K562 (cell line): Measurements from ENCODE around the gene MYMX. TPM values are rescaled to one million over a fixed set of nuclear protein-coding genes. Genes with fewer than 3 reads are reported as not detected.

Source experiments
- CBFB ChIP-seq: sonication (generic); formaldehyde crosslinking; IDR thresholded peaks from 2 replicates; pipeline ENCODE4 v1.4.0; 2020; ENCODE audit warnings: mild to moderate bottlenecking, missing genetic modification reagents
- ETV6 ChIP-seq, 3 experiments: fragments of 150-350 bp in 1 of 3; sonication (generic) in 1 of 3; formaldehyde crosslinking in 1 of 3; IDR thresholded peaks; 2 replicates each; pipeline versions ENCODE4 v1.6.1 to v1.8.0; 2014 to 2022; ENCODE audit warnings: borderline replicate concordance in 2 of 3, low read depth in 2 of 3, antibody characterized with exemption in 1 of 3, low read length in 1 of 3, mild to moderate bottlenecking in 1 of 3, missing genetic modification reagents in 1 of 3
- MBD2 ChIP-seq: sonication (generic); IDR thresholded peaks from 2 replicates; pipeline ENCODE4 v1.6.1; 2016; ENCODE audit warnings: low read depth, borderline replicate concordance
- NFYB ChIP-seq: IDR thresholded peaks from 2 replicates; pipeline ENCODE4 v1.6.1; 2011; ENCODE audit warnings: mild to moderate bottlenecking, moderate library complexity; ENCODE audit not compliant: insufficient read length; ENCODE audit errors: extremely low read depth
- NR2F6 ChIP-seq: fragments of 450-650 bp; formaldehyde crosslinking; IDR thresholded peaks from 2 replicates; pipeline ENCODE4 v1.4.0; 2020; ENCODE audit warnings: mild to moderate bottlenecking
- RBBP5 ChIP-seq: fragments of 200-600 bp; sonication (generic); IDR thresholded peaks from 2 replicates; pipeline ENCODE4 v1.6.1; 2012; ENCODE audit warnings: borderline replicate concordance, mild to moderate bottlenecking, low read length, control low read depth, inconsistent platforms; ENCODE audit not compliant: insufficient read depth, poor library complexity, severe bottlenecking
- ZNF324 ChIP-seq: fragments of 250-450 bp; sonication (Bioruptor Pico); IDR thresholded peaks from 2 replicates; pipeline ENCODE4 v1.4.0; 2020; ENCODE audit warnings: mild to moderate bottlenecking
- polyA plus RNA-seq, 8 experiments: library from polyadenylated mRNA; depleted of rRNA in 4 of 8; stranded (reverse) in 5 of 8; unstranded in 3 of 8; fragments of >200 nt; fragmentation: Nextera tagmentation in 2 of 8; fragmentation: Illumina TruSeq in 1 of 8; extraction: Ambion mirVana in 2 of 8; extraction: Trizol in 1 of 8; gene quantifications; 2 replicates each; pipeline versions ENCODE4 v1.2.1 to v1.2.3, GENCODE V29; 2011 to 2014; ENCODE audit warnings: inconsistent platforms in 1 of 8, missing spikeins in 1 of 8
- total RNA-seq, 7 experiments: library from RNA; depleted of rRNA in 6 of 7; stranded (reverse); fragments of >200 nt in 6 of 7; fragmentation: Illumina TruSeq in 2 of 7; extraction: Trizol in 2 of 7; gene quantifications; 2 replicates each; pipeline versions ENCODE4 v1.2.1 to v1.2.3, GENCODE V29; 2011 to 2021; ENCODE audit warnings: low replicate concordance in 1 of 7
- TF ChIP-seq, protein P1 (sequence below): fragments of 250-450 bp; sonication (Bioruptor Pico); IDR thresholded peaks from 2 replicates; pipeline ENCODE4 v1.5.0; 2021
- TF ChIP-seq, protein P2 (sequence below), 2 experiments: IDR thresholded peaks; 2 replicates each; pipeline ENCODE4 v1.6.1; 2011; ENCODE audit warnings: borderline replicate concordance in 1 of 2, control low read depth in 1 of 2, low read depth in 1 of 2, low read length in 1 of 2, mild to moderate bottlenecking in 1 of 2, mixed read lengths in 1 of 2, moderate library complexity in 1 of 2; ENCODE audit not compliant: insufficient read depth in 1 of 2, insufficient read length in 1 of 2, poor library complexity in 1 of 2, severe bottlenecking in 1 of 2; ENCODE audit errors: extremely low read depth in 1 of 2
- TF ChIP-seq, protein P3 (sequence below): sonication (generic); formaldehyde crosslinking; IDR thresholded peaks from 2 replicates; pipeline ENCODE4 v1.9.0; 2022; ENCODE audit warnings: mild to moderate bottlenecking, missing genetic modification reagents
- TF ChIP-seq, protein P4 (sequence below): sonication (generic); formaldehyde crosslinking; IDR thresholded peaks from 2 replicates; pipeline ENCODE4 v1.8.1; 2023; ENCODE audit warnings: mild to moderate bottlenecking, missing genetic modification reagents, moderate library complexity
- TF ChIP-seq, protein P5 (sequence below): fragments of 250-450 bp; sonication (Bioruptor Pico); IDR thresholded peaks from 2 replicates; pipeline ENCODE4 v1.8.0; 2022; ENCODE audit warnings: inconsistent platforms, mild to moderate bottlenecking, moderate library complexity, borderline replicate concordance
- TF ChIP-seq, protein P6 (sequence below): fragments of 450-650 bp; formaldehyde crosslinking; IDR thresholded peaks from 2 replicates; pipeline ENCODE4 v1.4.0; 2020; ENCODE audit warnings: mild to moderate bottlenecking
- TF ChIP-seq, protein P7 (sequence below): IDR thresholded peaks from 2 replicates; pipeline ENCODE4 v1.6.1; 2012; ENCODE audit warnings: low read depth, low read length, improper control_type of control experiment, borderline replicate concordance

MYMX gene
- total and polyA plus RNA-seq, 9 of the 15 experiments (the other 6 are each of a cell fraction or from before 2014, with no cell fraction given) = 0.12 TPM; not detected in 8

DNA sequence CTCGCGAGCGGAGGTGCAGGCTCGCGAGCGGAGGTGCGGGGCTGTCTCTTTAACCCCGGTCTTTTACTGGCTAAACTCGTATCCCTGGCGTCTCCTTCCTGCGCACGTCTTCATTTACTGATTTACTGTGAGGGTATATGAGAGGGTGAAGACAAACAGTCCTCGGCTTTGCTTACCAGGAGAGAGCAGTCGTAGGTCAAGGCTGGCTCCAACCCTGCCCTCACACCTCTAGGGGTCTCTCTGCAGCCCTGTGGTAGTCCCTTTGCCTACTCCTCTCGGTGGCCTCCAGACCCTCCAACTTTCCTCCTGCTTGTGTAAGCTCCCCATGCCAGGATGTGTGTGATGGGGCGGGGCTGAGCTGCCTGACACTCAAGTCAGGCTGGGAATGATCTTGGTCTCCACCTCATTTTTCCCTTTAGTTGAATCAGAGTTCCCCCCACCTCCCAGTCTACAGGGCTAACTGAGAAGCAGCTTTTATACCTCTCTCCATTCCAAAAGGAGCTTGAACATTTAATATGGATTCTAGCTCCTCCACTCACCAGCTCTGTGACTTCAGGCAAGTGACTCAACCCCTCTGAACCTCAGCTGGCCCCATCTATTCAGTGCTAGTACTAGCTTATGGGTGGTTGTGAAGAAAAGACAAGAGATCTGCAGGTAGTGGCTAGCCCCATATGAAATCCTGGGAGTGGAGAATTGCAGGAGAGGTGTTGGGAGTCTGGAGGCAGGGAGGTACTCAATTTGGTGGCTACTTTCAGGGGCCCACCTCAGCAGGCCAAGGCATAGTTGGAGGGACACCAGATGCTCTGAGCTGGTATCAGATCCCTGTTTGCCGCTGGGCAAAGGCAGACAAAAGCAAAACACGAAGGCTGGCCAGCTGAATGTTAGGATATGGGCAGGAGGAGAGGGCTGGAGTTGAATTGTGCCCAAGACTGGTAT is 7.6 kb downstream of the MYMX start (continued):
- TF ChIP-seq, protein P1, sequence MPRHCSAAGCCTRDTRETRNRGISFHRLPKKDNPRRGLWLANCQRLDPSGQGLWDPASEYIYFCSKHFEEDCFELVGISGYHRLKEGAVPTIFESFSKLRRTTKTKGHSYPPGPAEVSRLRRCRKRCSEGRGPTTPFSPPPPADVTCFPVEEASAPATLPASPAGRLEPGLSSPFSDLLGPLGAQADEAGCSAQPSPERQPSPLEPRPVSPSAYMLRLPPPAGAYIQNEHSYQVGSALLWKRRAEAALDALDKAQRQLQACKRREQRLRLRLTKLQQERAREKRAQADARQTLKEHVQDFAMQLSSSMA (CRISPR knock-in tag) = no peak
- TF ChIP-seq MBD2 (no peak), NFYB (no peak), RBBP5 (peak; percentile 48), CBFB (CRISPR knock-in tag) (0 out of 2 replicates have a peak, but pooled peaks have one; percentile 28), NR2F6 (no peak), ETV6 (IDR thresholded peaks at IDR 0.05; ENCODE audit: borderline replicate concordance in 1 of 2, low read depth in 2 of 2, low read length in 1 of 2) (no peak), ETV6 (CRISPR knock-in tag; IDR thresholded peaks at IDR 0.05; ENCODE audit: borderline replicate concordance) (no peak), ZNF324 (CRISPR knock-in tag) (no peak)
- TF ChIP-seq, protein P2, sequence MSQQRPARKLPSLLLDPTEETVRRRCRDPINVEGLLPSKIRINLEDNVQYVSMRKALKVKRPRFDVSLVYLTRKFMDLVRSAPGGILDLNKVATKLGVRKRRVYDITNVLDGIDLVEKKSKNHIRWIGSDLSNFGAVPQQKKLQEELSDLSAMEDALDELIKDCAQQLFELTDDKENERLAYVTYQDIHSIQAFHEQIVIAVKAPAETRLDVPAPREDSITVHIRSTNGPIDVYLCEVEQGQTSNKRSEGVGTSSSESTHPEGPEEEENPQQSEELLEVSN (IDR thresholded peaks at IDR 0.05; ENCODE audit: borderline replicate concordance in 1 of 2, extremely low read depth in 1 of 2, insufficient read depth in 1 of 2, insufficient read length in 1 of 2, low read depth in 1 of 2, low read length in 1 of 2, poor library complexity in 1 of 2, severe bottlenecking in 1 of 2) = peak in 1 of 2 experiments; percentile 25
- TF ChIP-seq, protein P3, sequence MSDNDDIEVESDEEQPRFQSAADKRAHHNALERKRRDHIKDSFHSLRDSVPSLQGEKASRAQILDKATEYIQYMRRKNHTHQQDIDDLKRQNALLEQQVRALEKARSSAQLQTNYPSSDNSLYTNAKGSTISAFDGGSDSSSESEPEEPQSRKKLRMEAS = no peak
- TF ChIP-seq, protein P4, sequence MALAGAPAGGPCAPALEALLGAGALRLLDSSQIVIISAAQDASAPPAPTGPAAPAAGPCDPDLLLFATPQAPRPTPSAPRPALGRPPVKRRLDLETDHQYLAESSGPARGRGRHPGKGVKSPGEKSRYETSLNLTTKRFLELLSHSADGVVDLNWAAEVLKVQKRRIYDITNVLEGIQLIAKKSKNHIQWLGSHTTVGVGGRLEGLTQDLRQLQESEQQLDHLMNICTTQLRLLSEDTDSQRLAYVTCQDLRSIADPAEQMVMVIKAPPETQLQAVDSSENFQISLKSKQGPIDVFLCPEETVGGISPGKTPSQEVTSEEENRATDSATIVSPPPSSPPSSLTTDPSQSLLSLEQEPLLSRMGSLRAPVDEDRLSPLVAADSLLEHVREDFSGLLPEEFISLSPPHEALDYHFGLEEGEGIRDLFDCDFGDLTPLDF = no peak
- TF ChIP-seq, protein P5, sequence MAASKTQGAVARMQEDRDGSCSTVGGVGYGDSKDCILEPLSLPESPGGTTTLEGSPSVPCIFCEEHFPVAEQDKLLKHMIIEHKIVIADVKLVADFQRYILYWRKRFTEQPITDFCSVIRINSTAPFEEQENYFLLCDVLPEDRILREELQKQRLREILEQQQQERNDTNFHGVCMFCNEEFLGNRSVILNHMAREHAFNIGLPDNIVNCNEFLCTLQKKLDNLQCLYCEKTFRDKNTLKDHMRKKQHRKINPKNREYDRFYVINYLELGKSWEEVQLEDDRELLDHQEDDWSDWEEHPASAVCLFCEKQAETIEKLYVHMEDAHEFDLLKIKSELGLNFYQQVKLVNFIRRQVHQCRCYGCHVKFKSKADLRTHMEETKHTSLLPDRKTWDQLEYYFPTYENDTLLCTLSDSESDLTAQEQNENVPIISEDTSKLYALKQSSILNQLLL (CRISPR knock-in tag) = no peak
- TF ChIP-seq, protein P6, sequence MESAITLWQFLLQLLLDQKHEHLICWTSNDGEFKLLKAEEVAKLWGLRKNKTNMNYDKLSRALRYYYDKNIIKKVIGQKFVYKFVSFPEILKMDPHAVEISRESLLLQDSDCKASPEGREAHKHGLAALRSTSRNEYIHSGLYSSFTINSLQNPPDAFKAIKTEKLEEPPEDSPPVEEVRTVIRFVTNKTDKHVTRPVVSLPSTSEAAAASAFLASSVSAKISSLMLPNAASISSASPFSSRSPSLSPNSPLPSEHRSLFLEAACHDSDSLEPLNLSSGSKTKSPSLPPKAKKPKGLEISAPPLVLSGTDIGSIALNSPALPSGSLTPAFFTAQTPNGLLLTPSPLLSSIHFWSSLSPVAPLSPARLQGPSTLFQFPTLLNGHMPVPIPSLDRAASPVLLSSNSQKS = no peak
- TF ChIP-seq, protein P7, sequence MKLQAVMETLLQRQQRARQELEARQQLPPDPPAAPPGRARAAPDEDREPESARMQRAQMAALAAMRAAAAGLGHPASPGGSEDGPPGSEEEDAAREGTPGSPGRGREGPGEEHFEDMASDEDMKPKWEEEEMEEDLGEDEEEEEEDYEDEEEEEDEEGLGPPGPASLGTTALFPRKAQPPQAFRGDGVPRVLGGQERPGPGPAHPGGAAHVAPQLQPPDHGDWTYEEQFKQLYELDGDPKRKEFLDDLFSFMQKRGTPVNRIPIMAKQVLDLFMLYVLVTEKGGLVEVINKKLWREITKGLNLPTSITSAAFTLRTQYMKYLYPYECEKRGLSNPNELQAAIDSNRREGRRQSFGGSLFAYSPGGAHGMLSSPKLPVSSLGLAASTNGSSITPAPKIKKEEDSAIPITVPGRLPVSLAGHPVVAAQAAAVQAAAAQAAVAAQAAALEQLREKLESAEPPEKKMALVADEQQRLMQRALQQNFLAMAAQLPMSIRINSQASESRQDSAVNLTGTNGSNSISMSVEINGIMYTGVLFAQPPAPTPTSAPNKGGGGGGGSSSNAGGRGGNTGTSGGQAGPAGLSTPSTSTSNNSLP = no peak
